H1 (cell line): ENCODE measurements around the gene CCDC179.

ENCODE experiments used
- POLR2AphosphoS5 ChIP-seq: IDR thresholded peaks from 2 replicates; pipeline ENCODE4 v1.6.1; 2011; ENCODE audit warnings: low read depth, low read length
- SRF ChIP-seq: IDR thresholded peaks from 2 replicates; pipeline ENCODE4 v1.6.1; 2011; ENCODE audit warnings: mild to moderate bottlenecking, low read depth, low read length, moderate library complexity

- TF ChIP-seq SRF, result no peak
- TF ChIP-seq POLR2AphosphoS5, result no peak
These were observed 23.9 kb upstream of the CCDC179 start for GRCh38 chr11:22884217-22884616.
